ENCODE results near the gene DENND2D. TPM values are rescaled to one million over a fixed set of nuclear protein-coding genes. Genes with fewer than 3 reads are reported as not detected.

The DENND2D gene
- polyA plus RNA-seq, 3 donors = 15.1 to 22.6 (median 15.2) TPM

DNA sequence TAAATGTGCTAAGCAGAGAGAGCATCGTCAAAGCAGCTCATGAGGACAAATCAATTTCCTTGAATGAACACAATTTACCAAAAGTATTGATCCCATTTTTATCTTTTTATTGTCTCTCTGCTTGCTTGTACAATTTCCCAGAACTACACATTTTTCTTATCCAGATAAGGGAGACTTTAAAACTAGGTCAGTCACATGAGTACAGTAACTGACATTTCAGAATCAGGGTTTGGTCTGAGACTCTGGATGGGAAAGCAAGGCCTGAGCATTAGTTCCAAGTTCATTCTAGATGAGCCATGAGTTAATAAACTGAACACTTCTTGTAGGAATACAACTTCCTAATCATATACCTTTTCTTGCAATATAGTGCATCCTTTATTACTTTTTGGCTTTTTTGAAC, 11.5 kb upstream of the DENND2D start:
- no peak for DNase-seq (ENCODE audit: extremely low read depth in 1 of 11, low read depth in 9 of 11, low spot score in 4 of 11)

- no peak for DNase-seq (ENCODE audit: extremely low read depth in 1 of 11, low read depth in 9 of 11, low spot score in 4 of 11)
Measured at GRCh38 chr1:111209622-111210021, 9.2 kb upstream of the DENND2D start.

- DNase-seq (ENCODE audit: extremely low read depth in 1 of 11, low read depth in 9 of 11, low spot score in 4 of 11) = no peak
Measured at GRCh38 chr1:111208921-111209320, 8.5 kb upstream of the DENND2D start.

DNA sequence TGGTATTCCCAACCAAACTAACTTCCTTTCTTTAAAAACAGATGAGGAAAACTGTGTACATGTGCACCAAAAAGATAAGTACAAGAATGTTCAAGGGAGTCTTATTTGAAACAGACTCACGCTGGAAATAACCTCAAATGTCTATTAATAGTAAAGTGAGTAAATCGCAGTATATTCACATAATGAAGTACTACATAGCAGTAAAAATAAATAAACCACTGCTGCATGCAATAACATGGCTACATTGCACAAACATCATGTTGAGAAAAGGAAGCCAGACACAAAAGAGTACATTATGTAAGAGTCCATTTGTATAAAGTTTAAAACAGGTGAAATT, 5.2 kb upstream of the DENND2D start:
- DNase-seq (ENCODE audit: extremely low read depth in 1 of 11, low read depth in 9 of 11, low spot score in 4 of 11) = no peak

- no peak for DNase-seq (ENCODE audit: extremely low read depth in 1 of 11, low read depth in 9 of 11, low spot score in 4 of 11)
Measured at GRCh38 chr1:111204983-111205713, 4.7 kb upstream of the DENND2D start.

DNA sequence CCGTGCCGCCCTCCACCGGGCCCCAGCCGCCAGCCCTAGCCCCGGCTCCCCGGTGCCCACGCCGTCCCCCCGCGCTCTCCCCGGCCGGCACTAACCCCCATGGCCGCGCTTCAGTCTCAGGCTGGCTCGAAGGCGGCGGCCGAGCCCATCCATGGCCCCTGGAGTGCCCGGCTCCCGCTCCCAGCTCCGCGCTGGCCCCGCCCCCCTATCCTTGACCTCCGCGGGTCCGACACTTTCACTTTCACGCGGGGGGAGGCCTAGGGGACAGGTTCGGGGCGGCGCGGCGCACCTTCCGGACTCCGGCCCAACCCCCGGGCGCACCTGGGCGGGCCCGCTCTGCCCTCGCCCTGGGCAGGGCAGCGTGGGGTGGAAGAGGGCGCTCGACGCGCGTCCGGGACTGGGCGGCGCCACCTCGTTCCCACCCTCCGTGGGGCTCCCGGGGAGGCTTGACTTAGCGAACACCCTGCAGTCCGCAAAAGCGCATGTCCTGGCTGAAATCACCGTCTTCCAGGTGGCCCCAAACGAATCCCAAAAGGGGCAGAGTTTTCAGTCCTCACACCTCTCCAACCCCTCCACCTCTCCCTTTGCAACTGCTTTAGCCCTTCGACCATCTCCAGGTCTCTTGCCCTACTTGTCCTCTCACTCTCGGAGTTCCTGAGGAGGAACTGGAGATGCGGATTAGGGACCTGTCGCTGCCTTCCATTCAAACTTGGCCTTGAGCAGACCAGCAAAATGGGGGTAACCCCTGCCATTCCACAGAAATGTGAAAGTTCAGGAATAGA, 3.9 kb upstream of the DENND2D start:
- DNase-seq (ENCODE audit: extremely low read depth in 1 of 11, low read depth in 9 of 11, low spot score in 4 of 11) = peak in 3 of 11 donors; percentile 10 to 20 (median 12)

- DNase-seq (ENCODE audit: extremely low read depth in 1 of 11, low read depth in 9 of 11, low spot score in 4 of 11) = peak in 4 of 11 donors; percentile 6 to 17 (median 14)
Measured at GRCh38 chr1:111203681-111204200, 3.3 kb upstream of the DENND2D start.

DNA sequence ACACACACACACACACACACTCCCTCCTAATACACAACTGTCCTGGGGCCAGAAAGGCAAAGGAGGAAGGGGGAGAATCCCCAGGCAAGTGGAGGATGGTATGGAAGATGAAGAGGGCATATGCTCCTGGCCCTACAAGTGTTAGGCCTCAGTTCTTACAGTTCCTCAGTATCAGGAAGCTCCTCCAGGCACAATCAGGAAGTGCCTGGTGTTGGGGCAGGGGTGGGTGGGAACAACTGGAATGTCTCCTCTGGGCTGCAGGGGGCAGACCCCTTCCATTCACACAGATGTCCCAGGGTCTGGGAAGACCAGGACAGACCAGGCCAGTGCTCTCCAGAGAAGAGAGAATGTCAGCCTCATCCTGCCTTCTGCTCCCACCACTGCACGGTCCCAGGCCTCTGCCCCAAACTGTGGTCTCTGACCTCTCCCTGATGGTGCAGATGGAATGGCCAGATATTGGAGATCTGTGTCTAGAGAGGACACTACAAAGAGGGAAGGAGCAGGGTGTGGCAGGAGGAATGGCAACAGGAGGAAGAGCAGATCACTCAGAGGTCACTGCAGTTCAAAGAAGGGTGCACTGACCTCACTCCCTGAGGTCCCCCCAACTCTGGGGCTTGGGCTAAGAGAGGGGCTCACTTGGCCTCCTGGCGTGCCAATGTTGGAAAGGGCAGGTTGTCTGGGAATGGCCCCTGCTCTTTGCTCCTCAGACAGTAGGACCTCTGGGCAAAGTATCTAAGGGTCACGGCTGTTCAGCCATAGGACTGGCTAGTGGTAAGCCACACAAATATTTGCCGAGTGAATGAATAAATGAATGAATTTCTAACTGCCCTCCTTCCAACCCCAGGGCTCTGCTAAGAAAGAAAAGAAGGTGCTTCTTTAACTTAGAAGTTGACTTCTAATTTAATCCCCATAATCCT, 2.5 kb upstream of the DENND2D start:
- no peak for DNase-seq (ENCODE audit: extremely low read depth in 1 of 11, low read depth in 9 of 11, low spot score in 4 of 11)

GRCh38 chr1:111202366-111202706, 1.9 kb upstream of the DENND2D start:
- DNase-seq (ENCODE audit: extremely low read depth in 1 of 11, low read depth in 9 of 11, low spot score in 4 of 11) = peak in 1 of 11 donors; percentile 12

GRCh38 chr1:111201275-111202090, 1.0 kb upstream of the DENND2D start:
- DNase-seq (ENCODE audit: extremely low read depth in 1 of 11, low read depth in 9 of 11, low spot score in 4 of 11) = no peak

- no peak for DNase-seq (ENCODE audit: extremely low read depth in 1 of 11, low read depth in 9 of 11, low spot score in 4 of 11)
Measured at GRCh38 chr1:111200802-111201161, 336 bp upstream of the DENND2D start.

- no peak for DNase-seq (ENCODE audit: extremely low read depth in 1 of 11, low read depth in 9 of 11, low spot score in 4 of 11)
Measured at GRCh38 chr1:111199329-111199728, 1.1 kb downstream of the DENND2D start.

- no peak for DNase-seq (ENCODE audit: extremely low read depth in 1 of 11, low read depth in 9 of 11, low spot score in 4 of 11)
Measured at GRCh38 chr1:111198836-111199235, 1.6 kb downstream of the DENND2D start.

- DNase-seq (ENCODE audit: extremely low read depth in 1 of 11, low read depth in 9 of 11, low spot score in 4 of 11) = no peak
Measured at GRCh38 chr1:111197598-111198284, 2.7 kb downstream of the DENND2D start.

GRCh38 chr1:111196213-111196612, 4.2 kb downstream of the DENND2D start:
- no peak for DNase-seq (ENCODE audit: extremely low read depth in 1 of 11, low read depth in 9 of 11, low spot score in 4 of 11)

DNA sequence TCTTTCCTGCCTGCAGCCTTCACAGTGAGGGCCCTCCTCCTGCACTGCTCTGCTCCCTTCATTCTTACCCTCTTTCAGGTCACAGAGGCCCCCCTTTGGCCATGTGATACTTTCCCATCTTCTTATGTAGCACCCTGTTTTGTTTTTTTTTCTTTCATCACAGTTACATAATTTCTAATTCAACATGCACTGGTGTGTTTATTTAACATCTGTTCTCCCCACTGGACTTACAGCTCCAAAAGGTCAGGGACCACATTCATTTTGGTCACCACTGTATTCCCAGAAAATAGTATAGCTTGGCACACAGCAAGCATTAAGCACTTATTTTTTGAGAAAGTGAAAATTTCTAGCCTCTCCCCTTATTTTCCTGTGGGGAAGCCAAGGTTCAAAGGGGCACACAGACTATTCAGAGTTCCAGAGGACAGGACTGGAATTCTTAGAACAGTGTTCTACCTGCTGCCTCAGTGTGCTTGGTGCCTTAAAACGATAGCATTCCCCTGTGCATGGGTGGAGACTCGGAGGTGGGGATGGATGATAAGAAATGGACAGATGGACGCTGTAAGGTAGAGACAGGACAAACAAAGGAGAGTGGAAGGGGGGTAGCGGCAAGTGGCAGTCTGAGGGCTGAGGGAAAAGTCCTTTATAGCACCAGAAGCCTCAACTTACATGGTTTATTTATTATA, 5.3 kb downstream of the DENND2D start:
- DNase-seq (ENCODE audit: extremely low read depth in 1 of 11, low read depth in 9 of 11, low spot score in 4 of 11) = no peak

- no peak for DNase-seq (ENCODE audit: extremely low read depth in 1 of 11, low read depth in 9 of 11, low spot score in 4 of 11)
Measured at GRCh38 chr1:111193712-111194480, 6.5 kb downstream of the DENND2D start.
